ENCODE data around the gene TMEM178B. TPM values are rescaled to one million over a fixed set of nuclear protein-coding genes. Genes with fewer than 3 reads are reported as not detected.
A peak's percentile ranks its signal among the peaks of the same experiment; 100 is the strongest.

Gene TMEM178B
- polyA plus RNA-seq, 1 of the 3 experiments (the other 2 are of a cell fraction) = 0.20 TPM

GRCh38 chr7:141360416-141360760 is 286.5 kb downstream of the TMEM178B start (continued):
- TF ChIP-seq ZBTB33 (IDR thresholded peaks at IDR 0.05; ENCODE audit: borderline replicate concordance, low read depth) = no peak

- H3K4me1 ChIP-seq (ENCODE audit: control insufficient read depth in 1 of 2, insufficient read depth in 2 of 2, low read depth in 1 of 2, low read length in 1 of 2) = peaks cover 0 to 35% of the 10 kb centered on the region in 2 experiments; a peak in 2 of 4 replicates
- H3K27me3 ChIP-seq (ENCODE audit: insufficient read depth) = no peaks in the 10 kb centered on the region
- H3K4me2 ChIP-seq = no peak overlapping the region
- DNase-seq = no peak
- no peaks in the 10 kb centered on the region for H3F3A ChIP-seq (replicated peaks; ENCODE audit: insufficient read depth)
- H3K9me3 ChIP-seq = no peaks in the 10 kb centered on the region
- H3K4me3 ChIP-seq (ENCODE audit: low read depth in 2 of 2, low read length in 1 of 2) = no peak overlapping the region
- no peak overlapping the region for H3K9ac ChIP-seq
- no peak for TF ChIP-seq GATA2 (CRISPR knock-in tag; IDR thresholded peaks at IDR 0.05)
- no peak for TF ChIP-seq RAD21 (IDR thresholded peaks at IDR 0.05; ENCODE audit: low read length)
- no peak for TF ChIP-seq TEAD4 (IDR thresholded peaks at IDR 0.05; ENCODE audit: borderline replicate concordance, insufficient read depth)
- no peak for TF ChIP-seq YY1 (IDR thresholded peaks at IDR 0.05; ENCODE audit: low read depth)
- no peak for TF ChIP-seq FOXM1 (IDR thresholded peaks at IDR 0.05; ENCODE audit: low read depth)
- no peak for TF ChIP-seq SIN3A (IDR thresholded peaks at IDR 0.05; ENCODE audit: borderline replicate concordance, low read depth, low read length)
- TF ChIP-seq REST (IDR thresholded peaks at IDR 0.05; ENCODE audit: low read depth, low read length) = no peak
- no peak for TF ChIP-seq FOSL2 (IDR thresholded peaks at IDR 0.05; ENCODE audit: borderline replicate concordance, low read depth)
- TF ChIP-seq USF2 (IDR thresholded peaks at IDR 0.05; ENCODE audit: borderline replicate concordance, low read depth, low read length) = no peak
- no peak for TF ChIP-seq ELF1 (IDR thresholded peaks at IDR 0.05)
- TF ChIP-seq GABPA (IDR thresholded peaks at IDR 0.05; ENCODE audit: low read depth) = no peak
- TF ChIP-seq NRF1 (IDR thresholded peaks at IDR 0.05; ENCODE audit: low read depth, low read length) = no peak
- no peak for TF ChIP-seq JUND (IDR thresholded peaks at IDR 0.05)
- TF ChIP-seq EP300 (IDR thresholded peaks at IDR 0.05; ENCODE audit: borderline replicate concordance in 1 of 2, low read depth in 1 of 2, low read length in 1 of 2) = no peak
- TF ChIP-seq NFIC (IDR thresholded peaks at IDR 0.05; ENCODE audit: borderline replicate concordance) = no peak
- no peaks in the 10 kb centered on the region for H4K20me1 ChIP-seq (ENCODE audit: insufficient read depth)
- WGBS (ENCODE audit: low lambda C conversion rate) = 8% methylated on average over 1 of the region's 1 CpG
- ChIA-PET POLR2A (no interaction called here), CTCF (no interaction called here)
- no peaks in the 10 kb centered on the region for H3K79me2 ChIP-seq (ENCODE audit: insufficient read depth)
- peak overlapping the region in 1 of 2 experiments; percentile 25; a peak in 2 of 4 replicates for H3K27ac ChIP-seq (ENCODE audit: low read depth in 2 of 2, low read length in 1 of 2)
- H3K36me3 ChIP-seq (replicated peaks in 1 of 2; ENCODE audit: control insufficient read depth in 1 of 2, insufficient read depth in 2 of 2, low read length in 1 of 2) = no peaks in the 10 kb centered on the region
- no peak overlapping the region for H2AFZ ChIP-seq (ENCODE audit: low read depth)
- no peaks in the 10 kb centered on the region for H3K9me2 ChIP-seq
These were observed 286.9 kb downstream of the TMEM178B start for GRCh38 chr7:141360803-141361202.

Data from SK-N-SH (cell line).